GM03348 (cell line): ENCODE results near the gene ZNF823.
A peak's percentile ranks its signal among the peaks of the same experiment; 100 is the strongest.
"Not testable (repeated sequence)": the region's sequence is repeated elsewhere in the genome, so short reads cannot be mapped to it uniquely, and the experiment has no call there.

Source experiments
- DNase-seq: peaks from one replicate; pipeline ENCODE4 v3.0.0; 2012; ENCODE audit warnings: low spot score

ZNF823 gene

DNA sequence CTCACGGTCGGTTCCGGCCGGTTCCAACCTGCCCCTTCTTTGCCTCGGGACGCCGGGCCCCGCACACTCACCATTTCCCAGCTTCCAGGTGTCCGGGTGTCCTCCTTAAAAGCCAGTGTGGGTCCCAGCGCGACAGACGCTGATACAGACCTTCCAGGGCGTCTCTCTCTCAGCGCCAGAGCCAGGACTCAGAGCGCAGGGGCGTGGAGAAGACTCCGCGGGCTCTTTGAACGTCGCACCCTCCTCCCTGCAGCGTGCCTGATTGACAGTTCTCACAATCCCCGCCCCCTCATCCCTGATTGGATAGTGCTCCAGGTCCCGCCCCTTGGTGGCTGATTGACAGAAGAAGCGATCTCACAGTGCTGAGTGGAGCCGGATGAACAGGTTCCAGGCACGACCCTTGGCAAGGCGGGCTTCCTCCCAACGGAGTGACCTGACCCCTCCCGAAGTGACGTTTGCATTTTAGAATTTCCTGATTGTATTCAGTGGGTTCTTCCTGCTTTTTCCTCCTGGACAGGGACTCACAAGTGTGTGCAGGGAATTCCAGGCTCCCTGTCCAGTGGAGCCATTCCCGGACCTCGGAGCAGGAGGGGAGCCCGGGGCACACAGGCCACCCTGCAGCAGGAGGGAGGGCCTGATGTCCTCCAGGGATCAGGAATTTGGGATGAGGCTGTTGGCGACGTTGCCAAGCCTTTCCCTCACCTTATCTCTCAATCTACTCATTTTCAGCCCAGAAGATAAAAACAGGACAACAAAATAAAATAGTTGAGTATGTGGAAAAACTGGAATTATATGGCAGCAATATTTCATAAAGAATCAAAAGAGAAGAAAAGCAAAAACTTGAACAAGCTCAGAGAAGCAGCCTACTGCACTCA is at the start of gene ZNF823:
Gene ZNF823, minus strand, starts transcription at position 201 of the 875 bp plus-strand sequence. Its CDS starts 127 bp downstream, at position 74.
- peak; percentile 97 for DNase-seq

DNA sequence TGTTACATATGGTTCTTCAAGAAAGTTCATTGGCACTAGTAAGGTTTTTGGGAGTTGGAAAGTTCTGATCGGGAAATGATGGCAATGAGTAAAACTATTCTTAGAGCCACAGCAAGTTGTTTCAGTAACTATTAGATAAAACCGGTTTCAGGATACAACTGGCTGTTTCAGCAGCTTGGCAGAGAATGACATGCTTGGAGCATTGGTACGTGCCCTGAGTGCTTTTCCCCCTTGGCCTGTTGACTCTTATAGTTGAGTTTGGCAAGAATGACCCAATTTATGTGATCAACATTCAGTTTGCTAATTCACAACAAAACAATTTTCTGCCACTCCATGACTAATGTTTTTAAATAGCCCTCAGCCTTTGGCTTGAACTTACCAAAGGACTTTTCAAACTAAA is 48.8 kb upstream of the ZNF823 start:
- DNase-seq, result no peak

DNA sequence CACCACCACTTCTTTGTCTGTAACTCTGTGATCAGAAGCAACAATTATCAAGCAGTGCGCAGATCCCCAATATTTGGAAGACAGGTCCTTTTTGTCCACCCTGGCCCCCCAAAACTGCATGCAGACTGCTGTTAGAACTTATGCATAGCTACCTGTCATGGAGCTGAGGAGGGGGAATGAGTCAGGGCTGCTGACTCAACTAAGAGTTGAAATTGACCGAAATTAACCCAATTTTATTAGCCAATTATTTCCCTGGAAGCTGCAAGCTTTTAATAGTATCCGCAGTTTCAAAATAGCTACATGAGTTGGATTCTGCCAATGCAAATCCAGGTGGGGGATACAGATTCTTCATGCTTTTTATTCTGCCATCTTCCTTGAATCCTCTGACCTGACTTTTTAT is 45.6 kb upstream of the ZNF823 start:
- no peak for DNase-seq

DNA sequence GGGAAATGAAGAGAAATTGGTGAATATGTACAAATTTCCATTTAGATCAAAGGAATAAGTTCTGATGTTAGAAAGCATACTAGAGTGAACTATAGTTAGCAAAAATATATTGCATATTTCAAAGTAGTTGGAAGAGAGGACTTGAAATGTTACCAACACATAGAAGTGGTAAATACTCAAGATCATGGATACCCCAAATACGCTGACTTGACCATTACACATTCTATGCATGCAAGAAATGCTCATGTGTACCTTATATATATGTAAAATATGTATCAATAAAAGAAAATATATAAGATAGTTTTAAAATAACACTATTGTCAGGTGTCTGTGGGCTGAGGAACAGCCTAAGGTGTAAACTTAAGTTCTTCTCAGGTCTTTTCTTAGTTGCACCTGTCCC is 45.0 kb upstream of the ZNF823 start:
- DNase-seq, result no peak

DNA sequence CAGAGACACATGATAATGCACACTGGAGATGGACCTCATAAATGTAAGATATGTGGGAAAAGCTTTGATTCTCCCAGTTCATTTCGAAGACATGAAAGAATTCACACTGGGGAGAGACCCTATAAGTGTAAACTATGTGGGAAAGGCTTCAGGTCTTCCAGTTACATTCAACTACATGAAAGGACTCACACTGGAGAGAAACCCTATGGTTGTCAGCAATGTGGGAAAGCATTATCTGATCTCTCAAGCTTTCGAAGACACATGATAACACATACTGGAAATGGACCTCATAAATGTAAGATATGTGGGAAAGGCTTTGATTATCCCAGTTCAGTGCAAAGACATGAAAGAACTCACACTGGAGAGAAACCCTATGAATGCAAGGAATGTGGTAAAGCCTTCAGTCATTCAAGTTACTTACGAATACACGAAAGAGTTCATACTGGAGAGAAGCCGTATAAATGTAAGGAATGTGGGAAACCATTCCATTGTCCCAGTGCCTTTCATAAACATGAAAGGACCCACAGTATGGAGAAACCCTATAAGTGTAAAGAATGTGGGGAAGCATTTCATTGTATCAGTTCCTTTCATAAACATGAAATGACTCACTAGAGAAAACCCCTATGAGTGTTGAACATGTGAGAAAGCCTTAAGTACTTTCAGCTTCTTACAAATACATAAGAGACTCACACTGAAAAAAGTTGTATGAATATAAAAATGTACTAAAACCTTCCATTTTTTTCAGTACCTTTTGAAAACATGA is 42.7 kb upstream of the ZNF823 start:
- DNase-seq, result no peak

DNA sequence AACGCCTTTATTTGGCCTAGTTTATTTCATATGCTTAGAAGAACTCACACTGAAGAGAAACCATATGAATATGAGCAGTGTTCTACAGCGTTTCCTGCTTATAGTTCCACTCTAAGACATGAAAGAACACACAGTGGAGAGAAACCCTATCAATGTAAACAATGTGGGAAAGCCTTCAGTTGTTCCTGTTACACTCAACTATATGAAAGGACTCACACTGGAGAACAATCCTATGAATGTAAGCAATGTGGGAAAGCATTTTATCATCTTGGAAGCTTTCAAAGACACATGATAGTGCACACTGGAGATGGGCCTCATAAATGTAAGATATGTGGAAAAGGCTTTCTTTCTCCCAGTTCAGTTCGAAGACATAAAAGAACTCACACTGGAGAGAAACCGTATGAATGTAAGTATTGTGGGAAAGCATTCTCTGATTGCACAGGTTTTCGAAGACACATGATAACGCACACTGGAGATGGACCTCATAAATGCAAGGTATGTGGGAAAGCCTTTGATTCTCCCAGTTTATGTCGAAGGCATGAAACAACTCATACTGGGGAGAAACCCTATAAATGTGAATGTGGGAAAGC is 41.8 kb upstream of the ZNF823 start:
- no peak for DNase-seq

DNA sequence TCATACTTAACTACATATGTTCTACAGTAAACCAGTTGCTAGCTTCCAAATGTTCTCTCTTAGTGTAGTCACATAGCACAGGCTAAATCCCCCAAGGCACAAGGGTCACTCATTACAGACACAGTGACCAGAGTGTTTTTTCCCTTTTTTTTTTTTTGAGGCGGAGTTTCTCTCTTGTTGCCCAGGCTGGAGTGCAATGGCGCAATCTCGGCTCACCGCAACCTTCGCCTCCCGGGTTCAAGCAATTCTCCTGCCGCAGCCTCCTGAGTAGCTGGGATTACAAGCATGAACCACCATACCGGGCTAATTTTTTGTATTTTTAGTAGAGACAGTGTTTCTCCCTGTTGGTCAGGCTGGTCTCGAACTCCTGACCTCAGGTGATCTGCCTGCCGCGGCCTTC is 37.9 kb upstream of the ZNF823 start:
- not testable (repeated sequence) for DNase-seq

DNA sequence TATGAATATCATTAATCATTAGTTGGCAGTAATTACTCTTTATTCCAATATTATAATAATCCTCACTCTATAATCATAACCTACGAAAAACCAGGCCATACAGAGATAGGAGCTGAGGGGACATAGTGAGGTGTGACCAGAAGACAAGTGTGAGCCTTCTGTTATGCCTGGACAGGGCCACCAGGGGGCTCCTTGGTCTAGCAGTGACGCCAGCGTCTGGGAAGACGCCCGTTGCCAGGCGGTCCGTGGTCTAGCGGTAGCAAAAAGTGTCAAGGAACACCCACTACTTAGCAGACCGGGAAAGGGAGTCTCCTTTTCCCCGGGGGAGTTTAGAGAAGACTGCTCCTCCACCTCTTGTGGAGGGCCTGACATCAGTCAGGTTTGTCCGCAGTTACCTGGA is 32.8 kb upstream of the ZNF823 start:
- not testable (repeated sequence) for DNase-seq

DNA sequence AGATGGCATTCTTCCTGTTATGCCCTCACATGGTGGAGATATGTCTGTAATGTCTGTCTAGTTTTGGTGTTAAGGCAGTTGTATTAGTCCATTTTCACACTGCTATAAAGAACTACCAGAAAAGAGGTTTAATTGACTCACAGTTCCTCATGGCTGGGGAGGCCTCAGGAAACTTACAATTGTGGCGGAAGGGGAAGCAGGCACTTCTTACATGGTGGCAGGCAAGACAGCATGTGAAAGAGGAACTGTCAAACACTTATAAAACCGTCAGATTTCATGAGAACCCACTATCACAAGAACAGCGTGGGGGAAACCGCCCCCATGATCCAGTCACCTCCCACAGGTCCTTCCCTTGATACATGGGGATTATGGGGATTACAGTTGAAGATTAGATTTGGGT is 31.2 kb upstream of the ZNF823 start:
- no peak for DNase-seq

DNA sequence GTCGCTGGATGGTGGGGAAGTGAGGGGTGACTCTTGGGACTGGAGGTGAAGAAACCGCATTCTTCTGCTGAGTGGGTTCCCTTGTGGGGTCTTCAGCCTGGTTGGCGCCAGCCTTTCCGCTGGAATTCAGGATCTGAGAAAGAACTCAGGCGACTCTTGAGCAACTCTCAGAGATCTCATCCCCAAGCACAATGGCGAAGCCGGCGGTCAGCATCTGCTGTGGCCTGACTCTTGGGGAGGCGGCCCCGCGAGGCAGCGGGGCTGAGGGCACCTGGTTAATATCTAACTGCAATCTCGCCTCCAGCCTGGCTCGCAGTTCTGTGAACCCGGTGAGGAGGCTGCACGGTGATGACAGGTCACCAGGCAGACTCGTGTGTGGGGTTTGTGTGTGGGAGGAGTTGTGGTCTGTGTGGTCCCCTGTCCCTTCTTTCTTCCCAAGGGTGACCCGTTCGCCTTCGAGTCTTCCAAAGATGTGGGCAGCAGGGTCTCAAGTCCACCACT is 28.9 kb upstream of the ZNF823 start:
- DNase-seq, result peak; percentile 60

DNA sequence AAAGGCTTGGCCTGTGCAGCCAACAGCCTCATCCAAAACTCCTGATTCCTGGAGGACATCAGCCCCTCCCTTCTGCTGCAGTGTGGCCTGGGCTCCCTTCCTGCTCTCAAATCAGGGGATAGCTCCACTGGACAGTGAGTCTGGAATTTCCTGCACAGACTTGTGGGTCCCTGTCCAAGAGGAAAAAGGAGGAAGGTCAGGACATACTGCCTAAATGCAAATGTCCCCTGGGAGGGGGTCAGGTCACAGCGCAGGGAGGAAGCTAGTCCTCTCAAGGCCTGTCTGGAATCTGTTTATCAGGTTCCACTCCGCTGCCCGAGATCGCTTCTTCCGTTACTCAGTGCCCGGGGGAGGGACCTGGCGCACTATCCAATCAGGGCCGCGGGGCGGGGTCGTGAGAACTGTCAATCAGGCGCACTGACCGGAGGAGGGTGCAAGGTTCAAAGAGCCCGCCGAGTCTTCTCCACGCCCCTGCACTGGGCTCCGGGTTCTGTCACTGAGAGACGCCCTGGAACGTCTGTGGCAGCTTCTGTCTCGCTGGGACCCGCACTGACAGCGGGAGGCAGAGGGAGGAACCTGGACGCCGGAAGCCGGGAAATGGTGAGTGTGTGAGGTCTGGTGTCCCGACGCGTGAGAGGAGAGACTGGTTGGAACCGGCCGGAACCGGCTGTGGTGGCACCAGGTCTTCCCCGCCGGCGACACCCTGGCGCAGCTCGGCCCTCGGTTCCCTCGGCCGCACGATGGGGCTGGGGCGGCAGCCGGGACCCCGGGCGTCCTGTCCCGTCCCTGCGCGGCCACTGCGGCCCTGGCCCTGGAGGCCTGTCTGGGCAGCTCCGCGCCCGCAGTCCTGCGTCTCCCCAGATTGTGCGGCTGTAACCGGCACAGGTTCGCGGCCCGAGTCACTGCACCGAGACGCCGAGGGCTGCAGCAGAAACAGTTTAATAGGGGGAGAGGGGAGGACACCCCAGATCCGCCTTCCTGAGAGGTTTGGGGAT is 28.1 kb upstream of the ZNF823 start, which contains the start of gene ZNF441:
Gene ZNF441, plus strand, starts transcription at position 404 of the 995 bp plus-strand sequence. Its CDS starts 194 bp downstream, at position 598.
- DNase-seq, result peak; percentile 98

DNA sequence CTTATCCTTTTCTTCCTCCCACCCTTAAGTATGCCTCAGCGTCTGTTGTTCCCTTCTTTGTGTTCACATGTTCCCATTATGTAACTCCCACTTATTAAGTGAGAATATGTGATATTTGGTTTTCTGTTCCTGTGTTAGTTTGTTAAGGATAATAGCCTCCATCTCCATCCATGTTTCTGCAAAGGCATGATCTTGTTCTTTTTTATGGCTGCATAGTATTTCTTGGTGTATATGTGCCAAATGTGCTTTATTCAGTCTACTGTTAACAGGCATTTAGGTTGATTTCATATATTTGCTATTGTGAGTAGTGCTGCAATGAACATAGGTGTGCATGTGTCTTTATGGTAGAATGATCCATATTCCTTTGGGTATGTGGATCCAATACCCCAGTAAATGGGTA is 24.9 kb upstream of the ZNF823 start:
- DNase-seq, result no peak

DNA sequence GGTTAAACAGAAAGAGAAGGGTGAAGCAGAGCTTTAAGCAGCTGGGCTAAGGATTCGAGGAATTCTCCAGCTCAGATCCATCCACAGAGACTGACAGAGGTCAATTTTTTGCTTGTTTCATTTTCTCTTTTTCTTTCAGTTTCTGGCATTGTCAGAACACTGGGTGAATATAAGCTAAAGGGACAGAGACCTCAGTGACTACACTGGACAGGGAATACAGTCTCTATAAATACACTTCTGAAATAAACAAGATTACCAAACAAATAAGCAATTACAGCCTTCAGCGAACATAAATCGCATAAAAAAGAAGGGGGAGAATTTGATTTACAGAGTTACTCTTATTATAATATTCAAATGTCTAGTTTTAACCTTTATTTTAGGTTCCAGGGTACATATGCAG is 24.4 kb upstream of the ZNF823 start:
- no peak for DNase-seq

DNA sequence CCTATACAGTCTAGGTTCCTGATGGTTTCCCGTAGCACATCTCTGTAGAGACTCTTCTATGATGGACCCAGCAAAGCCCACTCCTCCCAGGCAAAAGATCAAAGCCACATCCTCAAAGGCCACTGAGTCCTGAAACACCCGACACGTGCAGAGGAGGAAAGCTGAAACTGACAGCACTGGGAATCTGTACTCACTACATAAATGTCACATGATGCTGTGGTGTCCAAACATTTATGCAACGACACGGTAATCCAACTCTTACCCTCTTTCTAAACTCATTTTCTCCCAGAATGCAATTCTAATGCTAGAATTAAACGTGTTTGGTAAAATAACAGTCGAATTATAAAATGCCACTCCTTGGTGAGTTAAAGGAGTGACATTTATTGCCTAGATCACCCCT is 21.1 kb upstream of the ZNF823 start:
- DNase-seq, result no peak

DNA sequence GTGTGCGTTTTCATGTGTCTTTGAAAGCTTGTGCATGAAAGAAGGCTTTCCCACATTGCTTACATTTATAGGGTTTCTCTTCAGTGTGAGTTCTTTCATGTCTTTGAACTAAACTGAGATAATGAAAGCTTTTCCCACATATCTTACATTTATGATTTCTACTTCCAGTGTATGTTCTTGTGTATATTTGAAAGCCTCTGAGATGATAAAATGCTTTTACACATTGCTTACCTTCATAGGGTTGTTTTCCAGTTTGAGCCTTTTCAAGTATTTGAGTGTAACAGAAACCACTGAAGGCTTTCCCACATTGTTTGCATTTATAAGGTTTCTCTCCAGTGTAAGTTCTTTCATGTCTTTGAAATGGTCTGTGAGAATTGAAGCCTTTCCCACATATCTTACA is 18.2 kb upstream of the ZNF823 start:
- no peak for DNase-seq

DNA sequence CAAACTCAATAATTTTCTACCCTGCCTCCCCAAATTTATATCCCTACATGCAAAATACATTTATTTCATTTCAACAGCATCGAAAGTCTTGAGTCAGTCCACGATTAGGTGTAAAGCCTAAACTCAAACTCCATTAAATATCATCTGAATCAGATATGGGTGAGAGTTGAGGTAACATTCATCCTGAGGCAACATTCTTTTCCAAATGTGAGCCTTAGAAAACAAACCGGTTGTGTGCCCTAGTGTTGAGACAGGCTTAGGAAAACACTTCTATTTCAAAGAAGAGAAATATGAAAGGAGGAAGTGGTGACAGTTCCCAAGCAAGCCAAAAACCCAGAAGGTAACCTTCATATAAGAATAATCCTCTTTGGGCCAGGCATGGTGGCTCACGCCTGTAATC is 15.9 kb upstream of the ZNF823 start:
- no peak for DNase-seq

DNA sequence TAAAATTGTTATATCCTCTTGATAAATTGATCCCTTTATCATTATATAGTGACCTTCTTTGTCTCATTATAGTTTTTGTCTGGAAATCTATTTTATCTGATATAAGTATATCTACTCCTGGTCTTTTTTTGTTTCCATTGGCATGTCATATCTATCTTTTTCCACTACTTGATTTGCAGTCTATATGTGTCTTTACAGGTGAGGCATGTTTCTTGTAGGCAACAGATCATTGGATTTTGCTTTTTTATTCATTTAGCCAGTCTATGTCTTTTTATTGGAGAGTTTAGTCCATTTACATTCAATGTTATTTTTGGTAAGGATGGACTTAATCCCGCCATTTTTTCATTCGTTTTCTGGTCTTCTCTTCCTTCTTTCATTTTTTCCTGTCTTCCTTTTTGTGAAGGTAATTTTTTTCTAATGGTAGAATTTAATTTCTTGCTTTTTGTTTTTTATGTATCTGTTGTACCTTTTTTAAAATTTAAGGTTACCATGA is 13.5 kb upstream of the ZNF823 start:
- DNase-seq, result no peak

DNA sequence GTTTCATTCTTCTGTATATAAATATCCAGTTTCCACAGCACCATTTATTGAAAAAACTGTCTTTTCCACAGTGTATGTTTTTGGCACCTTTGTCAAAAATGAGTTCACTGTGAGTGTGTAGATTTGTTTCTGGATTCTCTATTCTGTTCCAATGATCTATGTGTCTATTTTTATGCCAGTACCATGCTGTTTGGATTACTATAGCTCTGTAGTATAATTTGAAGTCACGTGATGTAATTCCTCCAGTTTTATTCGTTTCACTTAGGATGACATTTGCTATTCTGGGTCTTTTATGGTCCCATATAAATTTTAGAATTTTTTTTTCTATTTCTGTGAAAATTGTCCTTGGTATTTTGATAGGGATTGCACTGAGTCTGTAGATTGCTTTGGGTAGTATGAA is 11.0 kb upstream of the ZNF823 start:
- no peak for DNase-seq

DNA sequence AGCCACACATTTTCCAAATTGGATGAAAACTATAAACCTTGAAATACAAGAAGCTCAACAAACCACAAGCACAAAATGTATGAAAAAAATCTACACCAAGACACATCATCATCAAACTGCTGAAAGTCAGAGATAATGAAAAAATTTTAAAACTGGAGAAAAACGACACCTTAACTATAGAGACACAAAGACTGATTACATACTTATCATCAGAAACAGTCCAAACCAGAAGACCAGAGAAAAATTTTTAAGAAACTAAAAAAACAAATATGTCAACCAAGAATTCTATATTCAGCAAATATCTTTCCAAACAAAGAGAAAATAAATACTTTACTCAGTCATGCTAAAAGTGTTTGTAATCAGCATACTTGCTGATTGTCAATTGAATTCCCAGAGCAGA is 8.5 kb upstream of the ZNF823 start:
- DNase-seq, result no peak

DNA sequence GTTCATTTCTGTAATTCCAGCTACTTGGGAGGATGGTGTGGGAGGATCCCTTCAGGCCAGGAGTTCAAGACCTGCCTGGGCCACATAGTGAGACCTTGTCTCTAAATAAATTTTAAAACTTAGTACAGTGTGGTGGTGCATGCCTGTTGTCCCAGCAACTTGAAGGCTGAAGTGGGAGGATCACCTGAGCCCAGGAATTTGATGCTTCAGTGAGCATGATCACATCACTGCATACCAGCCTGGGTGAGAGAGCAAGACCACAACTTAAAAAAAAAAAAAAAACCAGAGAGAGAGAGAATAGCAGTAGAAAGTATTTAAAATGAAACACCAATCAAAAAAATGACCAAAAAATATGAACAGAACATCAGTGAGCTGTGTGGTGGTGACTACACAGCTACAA is 7.1 kb upstream of the ZNF823 start:
- no peak for DNase-seq
